ENCODE data around the gene TBC1D17.

The TBC1D17 gene

GRCh38 chr19:49895566-49896297 lies 18.2 kb downstream of the TBC1D17 start:
- no peak for DNase-seq

- DNase-seq = no peak
These were observed 19.5 kb downstream of the TBC1D17 start, which contains the start of gene IL4I1 for GRCh38 chr19:49896863-49897621. Gene IL4I1, minus strand, starts transcription at chr19:49896887. Its CDS starts 727 bp downstream, at chr19:49896160.

DNA sequence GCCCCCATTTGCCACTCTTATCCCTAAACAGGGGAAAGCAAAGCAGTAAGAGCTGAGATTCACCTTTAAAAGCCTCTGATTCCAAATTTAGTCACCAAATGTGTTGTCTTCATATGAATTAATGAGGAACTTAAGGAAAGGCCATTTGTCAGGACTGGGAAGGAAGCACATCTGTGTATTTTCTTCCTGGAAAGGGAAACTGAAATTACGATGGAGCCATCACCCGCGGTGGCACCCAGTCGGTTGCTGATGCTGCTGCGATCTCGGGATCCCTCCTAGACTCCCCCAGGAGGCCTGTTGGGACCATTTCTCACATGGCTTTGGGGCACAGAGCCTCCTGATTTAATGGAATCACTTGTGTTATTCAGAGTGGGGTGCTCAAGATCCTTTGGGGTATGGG lies 26.6 kb downstream of the TBC1D17 start:
- DNase-seq = no peak

DNA sequence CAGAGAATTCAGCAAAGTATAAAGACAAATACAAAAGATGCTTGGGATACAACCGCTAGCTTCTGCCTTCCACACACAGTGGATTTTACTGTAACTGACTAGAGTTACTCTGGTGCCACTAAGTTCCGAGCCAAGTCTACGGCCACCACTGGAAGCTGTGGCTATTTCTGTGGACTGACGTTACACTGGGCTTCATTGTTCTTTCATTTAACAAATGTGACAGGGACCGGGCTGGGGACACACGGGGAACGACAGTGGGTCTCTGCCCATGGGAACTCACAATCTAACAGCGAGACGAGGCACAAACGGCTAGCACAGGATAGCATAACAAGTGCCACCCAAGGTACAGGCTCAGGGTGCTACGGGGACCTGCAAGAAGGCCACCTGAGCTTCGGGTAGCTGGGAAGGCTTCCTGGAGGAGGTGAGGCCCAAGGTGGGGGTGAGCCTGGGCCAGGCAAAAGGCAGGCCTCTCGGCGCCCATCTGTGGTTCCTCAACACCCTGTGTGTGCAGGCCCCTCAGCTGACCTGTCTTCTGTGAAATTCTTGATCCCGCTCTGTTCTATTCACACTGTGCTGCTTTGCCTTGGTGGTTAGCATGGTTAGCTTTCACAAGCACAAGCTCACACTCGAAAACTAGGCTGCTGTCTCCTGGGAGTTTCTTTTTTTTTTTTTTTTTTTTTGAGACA lies 29.5 kb downstream of the TBC1D17 start:
- no peak for DNase-seq

- DNase-seq = no peak
These were observed 30.4 kb downstream of the TBC1D17 start for GRCh38 chr19:49907745-49908446.

- DNase-seq = no peak
These were observed 31.2 kb downstream of the TBC1D17 start for GRCh38 chr19:49908480-49909420.

GRCh38 chr19:49910179-49910578 lies 32.7 kb downstream of the TBC1D17 start:
- DNase-seq = no peak

- DNase-seq = no peak
These were observed 34.1 kb downstream of the TBC1D17 start for GRCh38 chr19:49911381-49912145.

DNA sequence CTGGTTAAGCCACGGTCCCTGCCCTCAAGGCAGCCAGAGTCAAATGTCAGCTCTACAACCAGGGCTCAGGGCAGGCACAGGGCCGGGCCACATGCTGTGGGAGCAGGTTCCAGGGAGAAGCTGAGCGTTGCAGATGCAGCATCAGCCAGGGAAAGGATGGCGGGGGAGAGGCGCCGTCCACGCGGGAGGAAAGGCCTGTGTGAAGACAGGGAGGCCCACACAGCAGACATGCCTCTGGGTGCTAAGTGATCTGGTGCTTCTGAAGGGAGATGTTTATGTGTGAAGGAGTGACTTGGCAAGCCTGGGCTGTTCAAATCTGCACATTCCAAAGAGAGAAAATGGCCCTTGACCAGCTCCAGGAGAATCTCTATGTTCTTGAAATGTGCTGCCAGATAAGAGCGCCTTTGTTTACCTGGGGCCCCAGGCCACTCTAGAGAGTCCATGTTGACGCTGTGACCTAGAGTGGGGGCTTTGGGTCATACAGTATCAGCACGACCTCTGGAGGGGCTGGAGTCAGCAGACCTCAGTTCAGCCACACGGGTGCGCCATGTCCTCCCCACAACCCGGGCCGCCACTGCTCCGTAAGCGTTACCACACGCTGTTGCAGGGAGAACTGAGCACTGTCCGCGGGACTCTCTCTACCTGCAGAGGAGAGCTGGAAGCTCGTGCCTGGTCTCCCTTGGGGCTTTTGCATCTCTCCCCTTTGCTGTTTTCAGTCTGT lies 35.6 kb downstream of the TBC1D17 start:
- no peak for DNase-seq

DNA sequence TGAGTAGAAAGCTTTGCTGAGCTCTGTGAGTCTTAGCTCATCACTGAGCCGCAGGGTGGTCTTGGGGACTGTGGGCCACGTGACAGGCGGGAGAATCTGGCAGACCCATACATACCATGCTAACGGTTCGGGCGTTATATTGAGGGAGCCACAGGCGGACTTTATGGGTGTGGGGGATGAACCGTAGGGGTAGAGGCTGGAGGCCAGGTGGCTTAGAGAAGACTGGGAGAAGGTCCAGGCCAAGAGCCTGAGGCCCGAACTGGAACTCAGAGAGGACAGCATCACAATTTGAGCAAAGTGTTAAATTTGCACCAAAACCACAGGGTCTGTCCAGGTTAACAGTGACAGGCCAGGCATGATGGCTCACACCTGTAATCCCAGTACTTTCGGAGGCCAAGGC lies 36.2 kb downstream of the TBC1D17 start:
- no peak for DNase-seq

GRCh38 chr19:49915271-49915670 lies 37.8 kb downstream of the TBC1D17 start:
- no peak for DNase-seq

- DNase-seq = no peak
These were observed 39.6 kb downstream of the TBC1D17 start for GRCh38 chr19:49916839-49917733.

DNA sequence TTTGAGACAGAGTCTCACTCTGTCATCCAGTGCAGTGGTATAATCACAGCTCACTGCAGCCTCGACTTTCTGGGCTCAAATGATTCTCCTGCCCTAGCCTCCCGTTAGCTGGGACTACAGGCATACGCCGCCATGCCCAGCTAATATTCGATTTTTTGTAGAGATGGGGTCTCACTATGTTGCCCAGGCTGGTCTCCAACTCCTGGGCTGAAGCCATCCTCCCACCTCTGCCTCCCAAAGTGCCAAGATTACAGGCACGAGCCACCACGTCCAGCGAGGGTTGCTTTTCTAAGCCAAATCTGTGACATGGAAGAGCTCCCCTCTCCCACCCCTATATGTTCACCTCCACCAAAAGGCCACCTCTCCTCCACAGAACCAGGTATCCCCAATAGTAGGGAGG lies 40.6 kb downstream of the TBC1D17 start:
- no peak for DNase-seq

GRCh38 chr19:49920624-49921363 lies 43.3 kb downstream of the TBC1D17 start:
- peak; percentile 92 for DNase-seq

GRCh38 chr19:49921871-49922795 lies 44.6 kb downstream of the TBC1D17 start:
- no peak for DNase-seq

GRCh38 chr19:49923055-49924003 lies 45.8 kb downstream of the TBC1D17 start:
- DNase-seq = no peak
